NCI-H2196 (cell line): ENCODE results near the gene GIT2.

Experiments used
- DNase-seq: peaks from one replicate; lab custom pipeline; 2025; ENCODE audit not compliant: unreplicated experiment; lab: John Stamatoyannopoulos, UW

Gene GIT2

GRCh38 chr12:109983432-109984142 lies 12.6 kb downstream of the GIT2 start:
- DNase-seq = no peak

GRCh38 chr12:109982210-109982609 lies 14.0 kb downstream of the GIT2 start:
- DNase-seq = no peak

GRCh38 chr12:109981311-109981710 lies 14.9 kb downstream of the GIT2 start:
- DNase-seq = no peak

- DNase-seq = no peak
Observed at GRCh38 chr12:109972821-109973220, 23.3 kb downstream of the GIT2 start.

GRCh38 chr12:109968801-109969200 lies 27.4 kb downstream of the GIT2 start:
- no peak for DNase-seq

GRCh38 chr12:109968032-109968420 lies 28.1 kb downstream of the GIT2 start:
- DNase-seq = no peak

GRCh38 chr12:109967383-109968031 lies 28.7 kb downstream of the GIT2 start:
- DNase-seq = no peak

GRCh38 chr12:109966546-109966945 lies 29.6 kb downstream of the GIT2 start:
- no peak for DNase-seq

GRCh38 chr12:109963743-109964429 lies 32.3 kb downstream of the GIT2 start:
- DNase-seq = peak; percentile 23

GRCh38 chr12:109963330-109963729 lies 32.8 kb downstream of the GIT2 start:
- DNase-seq = no peak

GRCh38 chr12:109962398-109962797 lies 33.8 kb downstream of the GIT2 start:
- no peak for DNase-seq

GRCh38 chr12:109961612-109962011 lies 34.6 kb downstream of the GIT2 start:
- DNase-seq = no peak

- no peak for DNase-seq
Observed at GRCh38 chr12:109961201-109961600, 35.0 kb downstream of the GIT2 start.

- no peak for DNase-seq
Observed at GRCh38 chr12:109959411-109960093, 36.6 kb downstream of the GIT2 start.

GRCh38 chr12:109958374-109958773 lies 37.8 kb downstream of the GIT2 start:
- DNase-seq = no peak

GRCh38 chr12:109953656-109954055 lies 42.5 kb downstream of the GIT2 start:
- no peak for DNase-seq

GRCh38 chr12:109952873-109953272 lies 43.3 kb downstream of the GIT2 start:
- no peak for DNase-seq

- DNase-seq = no peak
Observed at GRCh38 chr12:109952160-109952858, 43.9 kb downstream of the GIT2 start.

- DNase-seq = peak; percentile 17
Observed at GRCh38 chr12:109951751-109952150, 44.4 kb downstream of the GIT2 start.

- no peak for DNase-seq
Observed at GRCh38 chr12:109951136-109951535, 45.0 kb downstream of the GIT2 start.

GRCh38 chr12:109950625-109951024 lies 45.5 kb downstream of the GIT2 start:
- no peak for DNase-seq
